Thymus (tissue), 11 donors: Measurements from ENCODE around the gene SLC38A9. TPM values are rescaled to one million over a fixed set of nuclear protein-coding genes. Genes with fewer than 3 reads are reported as not detected.

Source experiments
- DNase-seq, 9 donors: peaks; one replicate each; pipeline ENCODE4 v3.0.0-alpha.2; 2013; ENCODE audit warnings: low spot score in 9 of 9, low read depth in 6 of 9, missing footprints in 1 of 9
- H3K27ac ChIP-seq, 2 donors: one replicate each; pipeline ENCODE4 v1.5.1; 2013; ENCODE audit warnings: control low read depth in 1 of 2, low read depth in 1 of 2, low read length in 1 of 2, mild to moderate bottlenecking in 1 of 2, moderate library complexity in 1 of 2
- H3K27me3 ChIP-seq, 2 donors: one replicate each; pipeline ENCODE4 v1.5.1; 2013; ENCODE audit warnings: low read length in 1 of 2; ENCODE audit not compliant: control insufficient read depth in 2 of 2, insufficient read depth in 1 of 2
- H3K36me3 ChIP-seq, 2 donors: one replicate each; pipeline ENCODE4 v1.5.1; 2013; ENCODE audit warnings: low read length in 1 of 2, mild to moderate bottlenecking in 1 of 2, moderate library complexity in 1 of 2; ENCODE audit not compliant: control insufficient read depth in 2 of 2, insufficient read depth in 2 of 2
- H3K4me1 ChIP-seq, 2 donors: one replicate each; pipeline ENCODE4 v1.5.1; 2013; ENCODE audit warnings: low read length in 2 of 2; ENCODE audit not compliant: control insufficient read depth in 2 of 2, insufficient read depth in 2 of 2
- H3K4me3 ChIP-seq, 2 donors: one replicate each; pipeline ENCODE4 v1.5.1; 2013; ENCODE audit warnings: low read length in 2 of 2, control low read depth in 1 of 2, mild to moderate bottlenecking in 1 of 2
- H3K9me3 ChIP-seq, 2 donors: one replicate each; pipeline ENCODE4 v1.5.1; 2013; ENCODE audit warnings: low read length in 1 of 2, mild to moderate bottlenecking in 1 of 2; ENCODE audit not compliant: control insufficient read depth in 2 of 2, insufficient read depth in 1 of 2
- WGBS: extraction: QIAGEN DNeasy Blood & Tissue Kit; methylation state at CpG from one replicate; pipeline ENCODE4 v1.1.7; 2013; 5-methylcytosine and 5-hydroxymethylcytosine counted together
- polyA plus RNA-seq: library from polyadenylated mRNA; stranded (reverse); fragments of 200-250 nt; gene quantifications from one replicate; pipeline ENCODE4 v1.2.3, GENCODE V29; 2013
- total RNA-seq: library from RNA; stranded (reverse); fragments of 120-200 nt; gene quantifications from one replicate; pipeline ENCODE4 v1.2.4, GENCODE V29; 2013
- donor health status: healthy.

Gene SLC38A9
- total and polyA plus RNA-seq, 2 donors = 18.4 to 29.3 TPM

- no peak overlapping the region for H3K4me3 ChIP-seq
- no peak overlapping the region for H3K27ac ChIP-seq
- peaks cover 0 to 8% of the 10 kb centered on the region in 2 donors for H3K36me3 ChIP-seq
- no peaks in the 10 kb centered on the region for H3K9me3 ChIP-seq
- DNase-seq = no peak
- no peaks in the 10 kb centered on the region for H3K27me3 ChIP-seq
- H3K4me1 ChIP-seq = peaks cover 0 to 5% of the 10 kb centered on the region in 2 donors
- WGBS = 96% methylated on average over 5 of the region's 5 CpGs
Measured at GRCh38 chr5:55629815-55630214, 82.3 kb downstream of the SLC38A9 start.

- 94% methylated on average over 3 of the region's 3 CpGs for WGBS
- DNase-seq = no peak
- Histone ChIP-seq H3K4me1 (peaks cover 0 to 3% of the 10 kb centered on the region in 2 donors), H3K9me3 (no peaks in the 10 kb centered on the region), H3K4me3 (no peak overlapping the region), H3K36me3 (no peaks in the 10 kb centered on the region), H3K27me3 (no peaks in the 10 kb centered on the region), H3K27ac (no peak overlapping the region)
Measured at GRCh38 chr5:55626790-55627189, 85.3 kb downstream of the SLC38A9 start.

GRCh38 chr5:55625913-55626312 is 86.2 kb downstream of the SLC38A9 start:
- H3K4me1 ChIP-seq = peaks cover 0 to 3% of the 10 kb centered on the region in 2 donors
- no peaks in the 10 kb centered on the region for H3K9me3 ChIP-seq
- H3K27me3 ChIP-seq = no peaks in the 10 kb centered on the region
- no peak overlapping the region for H3K27ac ChIP-seq
- no peak overlapping the region for H3K4me3 ChIP-seq
- no peaks in the 10 kb centered on the region for H3K36me3 ChIP-seq
- no peak for DNase-seq

- peaks cover 0 to 3% of the 10 kb centered on the region in 2 donors for H3K4me1 ChIP-seq
Measured at GRCh38 chr5:55625589-55625909, 86.6 kb downstream of the SLC38A9 start.

GRCh38 chr5:55624841-55625588 is 87.1 kb downstream of the SLC38A9 start:
- Histone ChIP-seq H3K4me1 (peaks cover 0 to 3% of the 10 kb centered on the region in 2 donors), H3K36me3 (no peaks in the 10 kb centered on the region), H3K9me3 (no peaks in the 10 kb centered on the region), H3K27me3 (no peaks in the 10 kb centered on the region), H3K27ac (no peak overlapping the region), H3K4me3 (no peak overlapping the region)
- WGBS = 95% methylated on average over 8 of the region's 8 CpGs
- DNase-seq = no peak

More at GRCh38 chr5:55625589-55625909, 86.6 kb downstream of the SLC38A9 start:
- H3K27me3 ChIP-seq = no peaks in the 10 kb centered on the region
- H3K36me3 ChIP-seq = no peaks in the 10 kb centered on the region
- no peak for DNase-seq
- H3K9me3 ChIP-seq = no peaks in the 10 kb centered on the region
- H3K4me3 ChIP-seq = no peak overlapping the region
- 86% methylated on average over 4 of the region's 4 CpGs for WGBS
- H3K27ac ChIP-seq = no peak overlapping the region

- Histone ChIP-seq H3K9me3 (no peaks in the 10 kb centered on the region), H3K27ac (no peak overlapping the region), H3K27me3 (no peaks in the 10 kb centered on the region), H3K4me3 (no peak overlapping the region), H3K36me3 (no peaks in the 10 kb centered on the region), H3K4me1 (peaks cover 0 to 3% of the 10 kb centered on the region in 2 donors)
- no peak for DNase-seq
- WGBS = 97% methylated on average over 1 of the region's 1 CpG
Measured at GRCh38 chr5:55623789-55624188, 88.3 kb downstream of the SLC38A9 start.

- 97% methylated on average over 2 of the region's 2 CpGs for WGBS
- no peaks in the 10 kb centered on the region for H3K36me3 ChIP-seq
- no peaks in the 10 kb centered on the region for H3K9me3 ChIP-seq
- H3K4me1 ChIP-seq = peaks cover 0 to 3% of the 10 kb centered on the region in 2 donors
- no peak overlapping the region for H3K27ac ChIP-seq
- no peak overlapping the region for H3K4me3 ChIP-seq
- H3K27me3 ChIP-seq = no peaks in the 10 kb centered on the region
- DNase-seq = no peak
Measured at GRCh38 chr5:55622460-55622859, 89.7 kb downstream of the SLC38A9 start.

- no peak overlapping the region for H3K4me3 ChIP-seq
- H3K27me3 ChIP-seq = no peaks in the 10 kb centered on the region
- DNase-seq = no peak
- no peaks in the 10 kb centered on the region for H3K36me3 ChIP-seq
- WGBS = 96% methylated on average over 3 of the region's 3 CpGs
- peaks cover 0 to 3% of the 10 kb centered on the region in 2 donors for H3K4me1 ChIP-seq
- H3K9me3 ChIP-seq = no peaks in the 10 kb centered on the region
- no peak overlapping the region for H3K27ac ChIP-seq
Measured at GRCh38 chr5:55621229-55621628, 90.9 kb downstream of the SLC38A9 start.

GRCh38 chr5:55620766-55621160 is 91.4 kb downstream of the SLC38A9 start:
- WGBS = over 99% methylated on average over 4 of the region's 4 CpGs
- H3K4me1 ChIP-seq = peaks cover 0 to 3% of the 10 kb centered on the region in 2 donors
- H3K27ac ChIP-seq = no peak overlapping the region
- H3K27me3 ChIP-seq = no peaks in the 10 kb centered on the region
- H3K9me3 ChIP-seq = no peaks in the 10 kb centered on the region
- H3K4me3 ChIP-seq = no peak overlapping the region
- DNase-seq = no peak
- H3K36me3 ChIP-seq = no peaks in the 10 kb centered on the region
